HG03457 (cell line): ENCODE data around the gene OSM.

ENCODE experiments used
- ATAC-seq: cut with Tn5 transposase; IDR thresholded peaks from one replicate; pipeline ENCODE4 v1.9.1; 2021; ENCODE audit warnings: moderate number of reproducible peaks; ENCODE audit not compliant: unreplicated experiment

OSM gene

DNA sequence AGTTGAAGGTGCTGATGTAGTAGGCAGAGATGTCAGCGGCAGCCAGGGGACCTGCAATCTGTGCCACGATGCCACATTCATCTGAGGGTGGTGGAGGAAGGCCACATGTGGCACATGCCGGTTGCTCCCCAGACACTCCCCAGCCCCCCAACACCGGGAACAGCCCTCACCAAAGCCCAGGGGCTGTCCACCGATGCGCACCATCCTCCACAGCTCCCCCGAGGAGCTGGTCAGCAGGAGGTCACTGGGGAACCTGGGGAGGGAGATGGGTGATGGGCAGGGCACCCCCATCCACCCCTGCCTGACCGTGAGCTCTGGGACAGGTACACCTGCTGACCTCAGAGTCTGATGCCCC, 19.2 kb upstream of the OSM start:
- no peak for ATAC-seq

GRCh38 chr22:30285176-30285845, 18.7 kb upstream of the OSM start:
- no peak for ATAC-seq

- ATAC-seq, result no peak
These were observed 18.0 kb upstream of the OSM start for GRCh38 chr22:30284666-30285065.

DNA sequence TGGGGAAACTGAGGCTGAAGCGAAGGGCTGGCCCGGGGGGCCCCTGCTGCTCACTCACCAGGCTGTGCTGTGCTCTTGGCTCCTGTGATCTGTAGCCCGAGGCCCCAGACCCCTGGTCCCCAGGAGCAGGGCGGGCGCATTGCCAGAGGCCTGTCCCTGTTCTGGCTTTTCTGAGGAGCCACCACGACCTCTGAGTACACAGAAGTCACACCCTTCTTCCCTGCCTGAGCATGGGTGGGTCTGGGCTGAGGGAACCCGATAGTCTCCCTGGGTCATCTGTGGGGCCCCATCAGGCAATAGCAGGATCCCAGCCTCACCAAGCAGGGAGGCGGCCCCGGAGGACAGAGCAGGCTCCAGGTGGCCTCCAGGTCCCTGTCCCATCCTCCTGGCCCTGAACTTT, 17.5 kb upstream of the OSM start:
- no peak for ATAC-seq

DNA sequence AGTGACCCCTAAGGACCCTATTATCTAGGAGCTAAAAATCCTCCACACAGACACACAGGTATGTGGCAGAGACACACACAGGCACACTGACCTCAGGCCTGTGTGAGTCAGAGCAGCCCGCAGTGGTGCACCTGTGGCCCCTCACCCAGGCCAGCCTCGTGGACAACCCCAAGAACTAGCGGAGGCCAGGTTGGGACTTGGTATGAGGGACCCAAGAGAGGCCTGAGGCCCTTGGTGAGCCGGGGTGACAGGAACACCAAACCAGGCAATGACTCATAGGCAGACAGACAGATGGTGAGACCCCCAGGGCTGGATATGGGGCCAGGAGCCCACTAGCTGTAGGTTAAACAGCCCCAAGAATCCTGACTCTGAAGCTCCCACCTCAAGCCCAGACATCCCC, 16.7 kb upstream of the OSM start:
- no peak for ATAC-seq

- no peak for ATAC-seq
These were observed 16.0 kb upstream of the OSM start for GRCh38 chr22:30282616-30283046.

DNA sequence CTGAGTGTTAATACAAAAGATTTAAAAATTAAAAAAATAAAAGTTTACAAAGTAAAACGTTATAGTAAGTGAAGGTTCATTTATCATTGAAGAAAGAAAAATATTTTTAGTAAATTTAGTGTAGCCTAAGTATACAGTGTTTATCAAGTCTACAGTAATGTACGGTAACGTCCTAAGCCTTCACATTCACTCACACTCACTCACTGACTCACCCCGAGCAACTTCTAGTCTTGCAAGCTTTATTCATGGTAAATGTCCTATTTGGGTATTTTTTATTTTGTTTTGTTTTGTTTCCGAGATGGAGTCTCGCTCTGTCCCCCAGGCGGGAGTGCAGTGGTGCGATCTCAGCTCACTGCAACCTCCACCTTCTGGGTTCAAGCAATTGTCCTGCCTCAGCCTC, 13.9 kb upstream of the OSM start:
- no peak for ATAC-seq

GRCh38 chr22:30279932-30280331, 13.3 kb upstream of the OSM start:
- no peak for ATAC-seq

DNA sequence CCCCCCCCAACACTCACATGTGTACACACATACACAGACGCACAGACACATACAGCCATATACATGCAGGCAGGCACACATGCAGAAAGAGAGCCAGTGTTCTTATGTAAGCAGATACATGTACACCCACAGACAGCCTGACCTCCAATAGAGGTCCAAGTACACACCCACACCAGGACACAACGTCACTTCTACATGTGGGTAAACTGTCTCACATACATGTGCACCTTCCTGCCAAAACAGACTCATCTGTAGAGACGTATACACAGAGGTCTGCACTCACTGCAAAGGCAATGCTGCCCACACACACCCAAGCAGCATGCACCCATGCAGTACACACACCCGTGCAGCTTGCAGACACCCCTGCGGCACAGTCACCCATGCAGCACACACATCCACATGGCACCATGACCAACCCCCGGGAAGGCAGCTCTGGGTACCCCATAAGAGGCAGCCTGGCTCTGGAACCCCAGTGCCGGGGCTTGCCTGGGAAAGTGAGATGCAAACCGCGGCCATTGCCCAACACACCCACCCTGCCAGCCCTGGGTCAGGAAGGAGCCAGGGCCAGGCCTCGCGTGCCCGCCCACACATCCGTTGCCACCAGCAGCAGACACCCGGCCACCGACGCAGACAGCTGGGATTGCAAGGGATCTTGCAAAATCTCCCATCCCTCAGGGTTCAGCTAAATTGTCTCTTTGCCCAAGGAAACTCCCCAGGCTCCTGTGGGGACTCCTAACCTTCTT, 12.6 kb upstream of the OSM start:
- ATAC-seq, result no peak

DNA sequence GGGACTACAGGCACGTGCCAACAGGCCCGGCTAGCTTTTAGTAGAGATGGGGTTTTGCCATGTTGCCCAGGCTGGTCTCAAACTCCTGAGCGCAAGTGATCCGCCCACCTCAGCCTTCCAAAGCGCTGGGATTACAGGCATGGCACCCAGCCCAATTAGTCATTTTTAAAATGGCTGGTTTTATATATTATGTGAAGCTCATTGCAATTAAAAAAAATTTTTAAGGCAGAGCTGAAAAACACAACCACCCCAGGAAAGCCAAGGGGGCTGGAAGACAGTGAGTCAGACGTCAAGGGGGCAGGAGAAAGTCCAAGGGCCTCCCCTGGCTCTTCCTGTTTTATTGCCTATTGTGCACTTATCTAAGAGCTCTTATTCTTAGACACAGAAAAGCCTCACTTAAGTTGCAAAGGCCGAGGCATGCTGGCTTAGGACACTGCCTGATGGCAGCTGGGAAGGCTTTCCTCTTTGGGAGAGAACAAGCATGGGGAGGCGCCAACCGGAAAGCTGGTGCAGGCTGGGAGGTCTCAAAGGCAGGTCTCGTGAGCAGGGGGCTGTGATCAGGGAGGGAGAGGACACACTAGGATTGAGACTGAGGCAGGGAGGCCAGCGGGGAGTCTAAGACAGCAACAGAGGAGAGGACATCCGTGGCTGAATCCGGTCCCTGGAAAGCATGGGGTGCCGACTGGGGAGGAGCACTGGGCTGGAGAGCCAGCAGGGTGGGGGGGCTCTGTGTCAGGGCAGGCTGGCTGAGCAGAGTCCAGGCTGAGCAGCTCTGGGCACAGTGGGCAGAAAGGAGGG, 11.1 kb upstream of the OSM start:
- no peak for ATAC-seq

DNA sequence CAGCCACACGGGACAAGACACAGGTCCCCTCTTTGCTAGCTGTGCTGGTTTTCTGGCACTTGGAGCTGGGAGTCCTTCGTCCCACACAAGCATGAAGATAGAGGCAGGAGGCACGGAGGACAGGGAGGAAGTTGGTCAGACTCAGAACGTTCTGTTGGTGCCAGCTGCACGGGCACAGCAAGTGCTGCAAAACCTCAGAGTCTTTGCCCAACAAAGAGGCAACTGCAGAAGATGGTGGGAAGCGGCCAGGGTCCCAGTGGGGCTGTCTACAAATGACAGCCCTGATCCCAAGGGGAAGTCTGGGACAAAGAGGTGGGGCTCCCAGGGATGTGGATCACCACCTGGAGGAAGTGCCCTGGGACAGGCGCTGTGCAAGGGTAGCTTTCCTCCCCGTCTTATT, 9.4 kb upstream of the OSM start:
- ATAC-seq, result no peak

GRCh38 chr22:30275625-30276024, 9.0 kb upstream of the OSM start:
- no peak for ATAC-seq

GRCh38 chr22:30274437-30274812, 7.8 kb upstream of the OSM start:
- ATAC-seq, result no peak

GRCh38 chr22:30273711-30274436, 7.2 kb upstream of the OSM start:
- ATAC-seq, result no peak

DNA sequence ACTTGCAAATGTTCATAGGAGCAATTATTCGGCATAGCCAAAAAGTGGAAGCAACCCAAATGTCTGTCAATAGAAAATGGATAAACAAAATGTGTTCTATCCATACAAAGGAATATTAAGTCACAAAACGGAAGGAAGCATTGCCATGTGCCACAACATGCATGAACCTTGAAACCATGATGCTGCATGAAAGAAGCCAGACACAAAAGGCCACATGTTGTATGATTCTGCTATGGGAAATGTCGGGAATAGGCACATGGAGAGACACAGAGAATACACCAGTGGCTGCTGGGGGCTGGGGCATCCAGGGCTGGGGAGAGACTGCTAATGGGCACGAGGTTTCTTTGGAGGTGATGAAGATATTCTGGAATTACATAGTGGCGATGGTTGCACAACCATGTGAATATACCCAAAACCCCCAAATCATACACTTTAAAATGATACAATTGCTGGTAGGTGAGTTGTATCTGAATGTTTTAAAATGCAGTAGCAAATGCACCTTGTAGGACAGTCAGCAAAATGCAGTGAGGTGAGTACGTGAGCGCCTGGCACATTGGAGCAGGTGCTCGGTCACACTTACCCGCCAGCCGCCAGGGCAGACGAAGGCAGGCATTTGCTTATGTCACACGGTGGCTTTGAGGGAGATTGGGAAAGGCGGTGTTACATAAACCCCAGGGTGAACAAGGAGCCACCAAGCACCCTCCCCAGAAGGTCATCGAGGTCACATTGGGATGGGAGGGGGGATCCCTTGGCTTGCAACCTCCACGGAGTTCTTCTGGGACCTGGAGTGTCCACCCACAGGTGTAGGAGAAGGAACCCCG, 6.3 kb upstream of the OSM start:
- ATAC-seq, result no peak

- ATAC-seq, result no peak
These were observed 4.2 kb upstream of the OSM start for GRCh38 chr22:30270832-30271231.

- no peak for ATAC-seq
These were observed 1.7 kb upstream of the OSM start for GRCh38 chr22:30268331-30268730.

DNA sequence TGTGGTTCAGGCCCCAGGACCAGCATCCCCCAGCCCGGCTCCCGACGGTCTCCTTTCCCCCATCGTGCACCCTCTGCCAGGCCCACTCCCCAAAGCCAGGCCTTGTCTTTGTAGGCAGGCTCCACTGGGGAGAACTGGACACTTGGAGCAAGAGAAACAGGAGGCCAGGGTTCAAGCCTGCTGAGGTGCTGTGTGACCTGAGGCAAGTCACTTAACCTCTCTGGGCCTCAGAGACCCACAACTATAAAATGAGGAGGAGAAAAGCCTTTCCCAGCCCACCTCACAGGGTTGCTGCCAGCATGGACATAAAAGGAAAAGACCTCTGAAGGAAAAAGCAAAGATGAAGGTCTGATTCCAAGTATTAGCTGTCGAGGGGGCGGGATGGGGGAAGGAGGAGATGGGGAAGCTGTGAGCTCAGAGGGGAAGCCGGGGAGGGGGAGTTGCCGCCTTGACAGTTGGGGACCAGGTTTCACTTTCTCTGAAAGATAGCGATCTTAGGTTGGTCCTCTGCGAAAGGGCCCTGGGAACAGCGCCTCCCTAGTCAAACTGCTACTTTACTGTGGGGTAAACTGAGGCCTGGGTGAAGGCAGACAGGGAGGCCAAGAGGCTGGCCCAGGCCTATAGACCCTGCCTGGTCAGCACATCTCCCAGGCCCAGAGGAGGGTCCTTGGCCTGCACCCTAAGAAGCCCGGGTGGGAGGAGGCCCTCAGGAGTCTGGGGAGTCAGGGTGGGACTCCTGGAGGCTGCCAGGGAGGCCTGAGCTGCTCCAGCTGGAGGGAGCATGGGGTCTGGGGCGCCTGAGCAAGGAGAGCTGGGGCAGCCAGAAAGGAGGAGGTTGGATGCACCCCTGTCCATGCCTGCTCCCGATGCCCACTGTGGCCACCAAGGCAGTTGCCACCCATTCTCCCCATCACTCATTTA, 991 bp upstream of the OSM start:
- ATAC-seq, result no peak

DNA sequence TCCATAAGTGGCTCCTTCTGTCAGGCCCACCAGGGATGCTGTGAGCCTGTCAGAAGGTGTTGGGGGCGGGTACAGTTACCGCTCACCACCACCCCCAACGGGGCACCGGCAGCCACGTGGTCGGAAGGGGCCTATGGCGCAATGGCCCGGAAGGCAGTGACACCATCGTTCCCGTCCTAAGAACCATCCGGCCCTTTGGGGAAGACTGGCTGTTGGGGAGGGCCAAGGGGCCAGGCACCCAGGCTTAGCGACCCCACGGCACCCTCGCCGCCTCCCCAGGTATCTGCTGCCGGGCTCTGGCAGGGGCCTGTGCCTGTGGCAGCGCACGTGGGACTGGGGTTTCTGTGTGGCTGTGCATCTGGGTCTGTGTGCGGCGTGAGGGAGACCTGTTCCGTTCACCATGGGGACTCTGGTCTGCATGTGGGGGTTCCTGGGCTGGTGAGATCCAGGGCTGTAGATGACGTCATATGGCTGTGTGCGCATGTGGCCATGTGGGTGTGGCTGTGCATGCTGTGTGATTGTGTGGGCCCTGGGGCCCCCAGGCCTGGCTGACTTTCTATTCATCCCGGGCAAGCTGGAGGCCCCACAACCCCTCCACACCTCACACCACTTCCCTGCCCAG, 717 bp downstream of the OSM start:
- ATAC-seq, result no peak
